Measurements from ENCODE around the gene MTMR3.

GRCh38 chr22:30028731-30029130, 145.8 kb downstream of the MTMR3 start:
- no peak for TF ChIP-seq CTCF (IDR thresholded peaks at IDR 0.05)
- TF ChIP-seq POLR2A (IDR thresholded peaks at IDR 0.05) = no peak

Data from adrenal gland (tissue), 5 donors.